H9 (cell line): ENCODE results near the gene OR51B5. TPM values are rescaled to one million over a fixed set of nuclear protein-coding genes. Genes with fewer than 3 reads are reported as not detected.

Experiments used
- DNase-seq: peaks from one replicate; pipeline ENCODE4 v3.0.0-alpha.2; 2017
- H2AFZ ChIP-seq: one replicate; pipeline ENCODE4 v1.6.1; 2013; ENCODE audit warnings: mild to moderate bottlenecking, low read length, control low read depth, moderate library complexity
- H2AK5ac ChIP-seq: 2 replicates; pipeline ENCODE4 v1.6.1; 2013; ENCODE audit warnings: low read length, control low read depth, mixed read lengths; ENCODE audit not compliant: insufficient read length
- H2BK120ac ChIP-seq: one replicate; pipeline ENCODE4 v1.6.1; 2013; ENCODE audit warnings: low read depth, mild to moderate bottlenecking, low read length, control low read depth, inconsistent platforms; ENCODE audit not compliant: poor library complexity, severe bottlenecking
- H2BK12ac ChIP-seq: 2 replicates; pipeline ENCODE4 v1.6.1; 2013; ENCODE audit warnings: low read length, control low read depth, mixed read lengths, low read depth; ENCODE audit not compliant: insufficient read length
- H2BK15ac ChIP-seq: 2 replicates; pipeline ENCODE4 v1.6.1; 2013; ENCODE audit warnings: low read depth, low read length, control low read depth
- H2BK20ac ChIP-seq: one replicate; pipeline ENCODE4 v1.6.1; 2013; ENCODE audit warnings: low read depth, mild to moderate bottlenecking, low read length, control low read depth, inconsistent platforms; ENCODE audit not compliant: poor library complexity, severe bottlenecking
- H2BK5ac ChIP-seq: 2 replicates; pipeline ENCODE4 v1.6.1; 2013; ENCODE audit warnings: low read length, control low read depth, mixed read lengths; ENCODE audit not compliant: insufficient read length
- H3K14ac ChIP-seq: 2 replicates; pipeline ENCODE4 v1.6.1; 2013; ENCODE audit warnings: low read length, control low read depth; ENCODE audit not compliant: insufficient read depth
- H3K18ac ChIP-seq: 2 replicates; pipeline ENCODE4 v1.6.1; 2013; ENCODE audit warnings: low read depth, mild to moderate bottlenecking, mixed read lengths, low read length, control low read depth; ENCODE audit not compliant: insufficient read length
- H3K23ac ChIP-seq: 2 replicates; pipeline ENCODE4 v1.6.1; 2013; ENCODE audit warnings: low read length, control low read depth, mixed read lengths, low read depth; ENCODE audit not compliant: insufficient read length
- H3K23me2 ChIP-seq: 2 replicates; pipeline ENCODE4 v1.6.1; 2013; ENCODE audit warnings: low read depth, mild to moderate bottlenecking, mixed read lengths, low read length, control low read depth; ENCODE audit not compliant: insufficient read length, poor library complexity, severe bottlenecking
- H3K27ac ChIP-seq: 2 replicates; pipeline ENCODE4 v1.5.1; 2013; ENCODE audit warnings: low read length, control low read depth, mixed read lengths, low read depth; ENCODE audit not compliant: insufficient read length
- H3K27me3 ChIP-seq: 2 replicates; pipeline ENCODE4 v1.6.1; 2013; ENCODE audit warnings: low read length, control low read depth, inconsistent platforms; ENCODE audit not compliant: insufficient read depth
- H3K4ac ChIP-seq: 2 replicates; pipeline ENCODE4 v1.6.1; 2013; ENCODE audit warnings: low read depth, mild to moderate bottlenecking, control low read depth, inconsistent platforms, low read length, moderate library complexity
- H3K4me1 ChIP-seq: 2 replicates; pipeline ENCODE4 v1.6.1; 2013; ENCODE audit warnings: low read length, control low read depth, inconsistent platforms; ENCODE audit not compliant: insufficient read depth
- H3K4me2 ChIP-seq: 2 replicates; pipeline ENCODE4 v1.6.1; 2013; ENCODE audit warnings: low read length, control low read depth, mixed read lengths; ENCODE audit not compliant: insufficient read length, insufficient read depth
- H3K56ac ChIP-seq: 2 replicates; pipeline ENCODE4 v1.6.1; 2013; ENCODE audit warnings: low read depth, mild to moderate bottlenecking, mixed read lengths, low read length, control low read depth; ENCODE audit not compliant: insufficient read length
- H3K79me1 ChIP-seq: 2 replicates; pipeline ENCODE4 v1.6.1; 2013; ENCODE audit warnings: low read depth, mild to moderate bottlenecking, moderate library complexity, low read length, control low read depth, inconsistent platforms; ENCODE audit not compliant: insufficient read depth, poor library complexity, severe bottlenecking
- H3K79me2 ChIP-seq: 2 replicates; pipeline ENCODE4 v1.6.1; 2013; ENCODE audit warnings: low read length, control low read depth, inconsistent platforms; ENCODE audit not compliant: insufficient read depth
- H3K9ac ChIP-seq: 2 replicates; pipeline ENCODE4 v1.6.1; 2013; ENCODE audit warnings: low read length, control low read depth, mixed read lengths; ENCODE audit not compliant: insufficient read length; ENCODE audit errors: extremely low read depth
- H3K9me3 ChIP-seq: one replicate; pipeline ENCODE4 v1.6.1; 2013; ENCODE audit warnings: low read depth, low read length, inconsistent platforms; ENCODE audit not compliant: control insufficient read depth
- H3T11ph ChIP-seq: one replicate; pipeline ENCODE4 v1.6.1; 2013; ENCODE audit warnings: mild to moderate bottlenecking, low read length, control low read depth, inconsistent platforms
- H4K20me1 ChIP-seq: one replicate; pipeline ENCODE4 v1.6.1; 2013; ENCODE audit not compliant: control insufficient read depth, insufficient read length, insufficient read depth
- H4K5ac ChIP-seq: 2 replicates; pipeline ENCODE4 v1.6.1; 2013; ENCODE audit warnings: low read depth, mild to moderate bottlenecking, mixed read lengths, low read length, control low read depth; ENCODE audit not compliant: insufficient read length
- H4K8ac ChIP-seq: replicated peaks from 2 replicates; pipeline ENCODE4 v1.6.1; 2013; ENCODE audit warnings: low read length, control low read depth, mixed read lengths, low read depth; ENCODE audit not compliant: insufficient read length
- H4K91ac ChIP-seq: 2 replicates; pipeline ENCODE4 v1.6.1; 2013; ENCODE audit warnings: low read depth, mild to moderate bottlenecking, moderate library complexity, mixed read lengths, low read length, control low read depth; ENCODE audit not compliant: insufficient read length
- H3K27ac Mint-ChIP-seq, 3 experiments: 2 replicates in 2 of 3; 3 replicates in 1 of 3; pipeline ENCODE4 v1.8.0; 2020 to 2021; ENCODE audit warnings: mixed read lengths in 3 of 3, mild to moderate bottlenecking in 1 of 3, moderate library complexity in 1 of 3
- H3K27me3 Mint-ChIP-seq: 2 replicates; pipeline ENCODE4 v1.8.0; 2021; ENCODE audit warnings: low read depth, mild to moderate bottlenecking, moderate library complexity, mixed read lengths
- H3K36me3 Mint-ChIP-seq, 3 experiments: 2 replicates in 2 of 3; 3 replicates in 1 of 3; pipeline ENCODE4 v1.8.0; 2020 to 2021; ENCODE audit warnings: low read depth in 3 of 3, mixed read lengths in 3 of 3; ENCODE audit not compliant: insufficient read depth in 1 of 3
- H3K4me1 Mint-ChIP-seq, 2 experiments: 2 replicates each; pipeline ENCODE4 v1.8.0; 2020; ENCODE audit warnings: mixed read lengths in 2 of 2
- H3K4me3 Mint-ChIP-seq, 2 experiments: 2 replicates in 1 of 2; 3 replicates in 1 of 2; pipeline ENCODE4 v1.8.0; 2020 to 2021; ENCODE audit warnings: mild to moderate bottlenecking in 2 of 2, mixed read lengths in 2 of 2, moderate library complexity in 1 of 2
- H3K9me3 Mint-ChIP-seq, 2 experiments: 2 replicates in 1 of 2; 3 replicates in 1 of 2; pipeline ENCODE4 v1.8.0; 2020; ENCODE audit warnings: mild to moderate bottlenecking in 2 of 2, mixed read lengths in 2 of 2, moderate library complexity in 1 of 2
- WGBS: extraction: QIAGEN DNeasy Blood & Tissue Kit; methylation state at CpG from one replicate; pipeline ENCODE4 v1.1.7; 2013; ENCODE audit warnings: missing lambda C conversion rate, low lambda C conversion rate, mixed read lengths; ENCODE audit not compliant: insufficient read length; ENCODE audit errors: extremely low coverage; 5-methylcytosine and 5-hydroxymethylcytosine counted together
- total RNA-seq: library from RNA; stranded (reverse); gene quantifications from 2 replicates; pipeline ENCODE4 v1.2.1, GENCODE V29; 2021
- TF ChIP-seq, protein P1 (sequence below): fragments of 200-600 bp; sonication (generic); conservative IDR thresholded peaks from 3 replicates; pipeline ENCODE4 v1.8.0; 2021; ENCODE audit warnings: antibody characterized with exemption, mild to moderate bottlenecking

The OR51B5 gene
- total RNA-seq, 1 experiment from 2014 or later, result not detected

DNA sequence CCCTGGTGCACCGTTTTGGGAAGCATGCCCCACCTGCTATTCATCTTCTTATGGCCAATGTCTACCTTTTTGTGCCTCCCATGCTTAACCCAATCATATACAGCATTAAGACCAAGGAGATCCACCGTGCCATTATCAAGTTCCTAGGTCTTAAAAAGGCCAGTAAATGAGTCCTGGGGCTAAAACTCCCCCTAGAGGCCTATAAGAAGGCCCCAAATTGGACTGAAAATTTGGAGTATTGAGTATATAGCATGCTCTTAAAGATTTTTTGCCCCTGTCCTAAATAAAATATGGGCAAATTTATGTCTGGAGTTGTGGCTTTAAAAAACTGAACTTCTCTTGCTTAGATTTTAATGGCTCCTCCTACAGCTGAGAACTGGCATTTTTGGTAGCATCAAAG, 46.9 kb upstream of the OR51B5 start:
- no peak overlapping the region for H3K4me2 ChIP-seq
- H2BK12ac ChIP-seq, result no peak overlapping the region
- Mint-ChIP-seq H3K4me3 (no peak overlapping the region), H3K4me1 (no peaks in the 10 kb centered on the region), H3K36me3 (no peaks in the 10 kb centered on the region), H3K27me3 (peaks cover 3% of the 10 kb centered on the region; the same call in 1 of the 2 replicates), H3K27ac (no peak overlapping the region), H3K9me3 (no peaks in the 10 kb centered on the region)
- WGBS, result no CpG with 5 or more reads among the region's 2 CpGs
- H3K4me1 ChIP-seq, result peaks cover 2% of the 10 kb centered on the region; the same call in 1 of the 2 replicates
- no peak overlapping the region for H3T11ph ChIP-seq
- no peak overlapping the region for H3K14ac ChIP-seq
- no peak overlapping the region for H2BK120ac ChIP-seq
- no peak overlapping the region for H3K56ac ChIP-seq
- H3K23ac ChIP-seq, result no peak overlapping the region
- H2AK5ac ChIP-seq, result no peak overlapping the region
- H3K27ac ChIP-seq, result no peak overlapping the region
- TF ChIP-seq, protein P1, sequence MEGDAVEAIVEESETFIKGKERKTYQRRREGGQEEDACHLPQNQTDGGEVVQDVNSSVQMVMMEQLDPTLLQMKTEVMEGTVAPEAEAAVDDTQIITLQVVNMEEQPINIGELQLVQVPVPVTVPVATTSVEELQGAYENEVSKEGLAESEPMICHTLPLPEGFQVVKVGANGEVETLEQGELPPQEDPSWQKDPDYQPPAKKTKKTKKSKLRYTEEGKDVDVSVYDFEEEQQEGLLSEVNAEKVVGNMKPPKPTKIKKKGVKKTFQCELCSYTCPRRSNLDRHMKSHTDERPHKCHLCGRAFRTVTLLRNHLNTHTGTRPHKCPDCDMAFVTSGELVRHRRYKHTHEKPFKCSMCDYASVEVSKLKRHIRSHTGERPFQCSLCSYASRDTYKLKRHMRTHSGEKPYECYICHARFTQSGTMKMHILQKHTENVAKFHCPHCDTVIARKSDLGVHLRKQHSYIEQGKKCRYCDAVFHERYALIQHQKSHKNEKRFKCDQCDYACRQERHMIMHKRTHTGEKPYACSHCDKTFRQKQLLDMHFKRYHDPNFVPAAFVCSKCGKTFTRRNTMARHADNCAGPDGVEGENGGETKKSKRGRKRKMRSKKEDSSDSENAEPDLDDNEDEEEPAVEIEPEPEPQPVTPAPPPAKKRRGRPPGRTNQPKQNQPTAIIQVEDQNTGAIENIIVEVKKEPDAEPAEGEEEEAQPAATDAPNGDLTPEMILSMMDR, result peak; percentile 54
- H3K9me3 ChIP-seq, result no peaks in the 10 kb centered on the region
- no peaks in the 10 kb centered on the region for H3K79me2 ChIP-seq
- no peak overlapping the region for H4K91ac ChIP-seq
- H3K18ac ChIP-seq, result no peak overlapping the region
- no peaks in the 10 kb centered on the region for H3K79me1 ChIP-seq
- H2BK20ac ChIP-seq, result no peak overlapping the region
- no peaks in the 10 kb centered on the region for H4K20me1 ChIP-seq
- H3K23me2 ChIP-seq, result no peaks in the 10 kb centered on the region
- no peak overlapping the region for H3K4ac ChIP-seq
- H2AFZ ChIP-seq, result no peak overlapping the region
- H4K5ac ChIP-seq, result no peak overlapping the region
- H3K27me3 ChIP-seq, result no peaks in the 10 kb centered on the region
- H3K9ac ChIP-seq, result no peak overlapping the region
- no peak for DNase-seq
- no peak overlapping the region for H2BK5ac ChIP-seq
- no peak overlapping the region for H2BK15ac ChIP-seq
- H4K8ac ChIP-seq, result no peak overlapping the region
